Esophagus squamous epithelium (tissue), 4 donors: ENCODE data around the gene ASH1L.
"Not testable (repeated sequence)": the region's sequence is repeated elsewhere in the genome, so short reads cannot be mapped to it uniquely, and the experiment has no call there.

Experiments
- POLR2A ChIP-seq, 4 donors: fragments of 450-650 bp; IDR thresholded peaks; one replicate each; pipeline ENCODE4 v1.6.1; 2017; ENCODE audit warnings: antibody characterized with exemption in 4 of 4, mild to moderate bottlenecking in 4 of 4, moderate library complexity in 3 of 4
- TF ChIP-seq, protein P1 (sequence below), 6 experiments: fragments of 450-650 bp in 4 of 6; fragments of 200-600 bp in 2 of 6; sonication (generic) in 2 of 6; IDR thresholded peaks; one replicate each; pipeline ENCODE4 v1.5.1; 2016 to 2019; ENCODE audit warnings: antibody characterized with exemption in 6 of 6, mild to moderate bottlenecking in 4 of 6, moderate library complexity in 4 of 6

DNA sequence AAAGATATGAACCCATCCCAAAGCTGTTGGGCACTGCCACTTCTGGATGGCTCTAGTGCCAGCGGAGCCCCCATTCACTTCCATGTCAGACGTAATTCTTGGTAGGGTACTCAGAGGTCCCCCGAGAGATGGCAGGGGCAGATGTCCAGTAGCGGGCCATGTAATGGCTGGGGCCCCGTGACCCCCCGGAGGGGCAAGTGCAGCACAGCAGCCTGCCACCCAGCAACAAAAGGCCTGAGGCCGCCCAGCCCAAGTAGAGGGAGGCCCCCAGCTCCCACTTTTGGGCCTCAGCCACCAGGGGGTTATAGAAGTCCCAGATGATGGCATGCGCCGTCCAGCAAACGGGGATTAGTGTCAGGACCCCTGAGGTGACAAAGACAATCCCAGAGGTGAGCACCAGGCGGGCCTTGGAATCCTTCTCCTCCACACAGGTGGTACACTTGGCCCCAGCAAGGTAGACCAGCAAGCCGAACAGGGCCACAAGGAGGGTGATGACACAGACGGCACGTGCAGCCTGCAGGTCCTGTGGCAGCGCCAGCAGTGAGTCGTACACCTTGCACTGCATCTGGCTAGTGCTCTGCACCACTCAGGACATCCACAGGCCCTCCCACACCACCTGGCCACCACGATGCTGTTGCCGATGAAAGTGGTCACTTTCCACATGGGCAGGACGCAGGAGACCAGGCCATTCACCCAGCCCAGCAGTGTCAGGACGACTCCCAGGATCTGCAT, 28.1 kb upstream of the ASH1L start:
- TF ChIP-seq, protein P1, sequence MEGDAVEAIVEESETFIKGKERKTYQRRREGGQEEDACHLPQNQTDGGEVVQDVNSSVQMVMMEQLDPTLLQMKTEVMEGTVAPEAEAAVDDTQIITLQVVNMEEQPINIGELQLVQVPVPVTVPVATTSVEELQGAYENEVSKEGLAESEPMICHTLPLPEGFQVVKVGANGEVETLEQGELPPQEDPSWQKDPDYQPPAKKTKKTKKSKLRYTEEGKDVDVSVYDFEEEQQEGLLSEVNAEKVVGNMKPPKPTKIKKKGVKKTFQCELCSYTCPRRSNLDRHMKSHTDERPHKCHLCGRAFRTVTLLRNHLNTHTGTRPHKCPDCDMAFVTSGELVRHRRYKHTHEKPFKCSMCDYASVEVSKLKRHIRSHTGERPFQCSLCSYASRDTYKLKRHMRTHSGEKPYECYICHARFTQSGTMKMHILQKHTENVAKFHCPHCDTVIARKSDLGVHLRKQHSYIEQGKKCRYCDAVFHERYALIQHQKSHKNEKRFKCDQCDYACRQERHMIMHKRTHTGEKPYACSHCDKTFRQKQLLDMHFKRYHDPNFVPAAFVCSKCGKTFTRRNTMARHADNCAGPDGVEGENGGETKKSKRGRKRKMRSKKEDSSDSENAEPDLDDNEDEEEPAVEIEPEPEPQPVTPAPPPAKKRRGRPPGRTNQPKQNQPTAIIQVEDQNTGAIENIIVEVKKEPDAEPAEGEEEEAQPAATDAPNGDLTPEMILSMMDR (IDR thresholded peaks at IDR 0.05): not testable (repeated sequence)
- not testable (repeated sequence) for TF ChIP-seq POLR2A (IDR thresholded peaks at IDR 0.05)
